Measurements from ENCODE around the gene CDC73.

DNA sequence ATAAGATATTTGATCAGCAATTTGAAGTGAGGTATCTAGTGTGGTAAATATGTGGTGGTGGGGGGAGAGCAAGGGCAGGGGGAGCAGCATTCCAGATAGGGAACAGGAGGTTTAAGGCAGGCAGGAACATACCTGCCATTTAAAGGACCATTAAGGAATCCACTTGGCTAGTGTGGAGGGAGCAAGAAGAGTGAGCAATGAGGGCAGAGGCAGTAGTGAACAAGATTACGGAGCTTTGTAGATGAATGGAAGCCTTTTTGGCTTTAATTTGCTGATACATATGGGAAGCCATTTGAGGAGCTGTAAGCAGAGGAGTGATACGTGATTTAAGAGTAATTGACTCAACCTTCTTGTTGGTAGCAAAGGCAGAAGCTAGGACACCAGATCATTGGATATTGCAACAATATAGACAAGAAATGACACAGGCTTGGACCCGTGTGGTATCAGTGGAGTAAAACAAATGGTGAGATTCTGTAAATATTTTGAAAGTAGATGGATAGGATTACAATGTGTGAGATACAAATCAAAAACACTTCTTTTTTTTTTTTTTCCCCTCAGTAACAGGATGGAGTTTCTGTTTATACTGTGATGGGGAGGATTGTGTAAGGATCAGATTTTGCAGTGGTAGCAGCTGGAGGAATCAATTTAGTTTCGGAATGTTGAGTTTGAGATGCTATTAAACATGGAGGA is 138.4 kb downstream of the CDC73 start:
- TF ChIP-seq EZH2phosphoT487 (IDR thresholded peaks at IDR 0.05; ENCODE audit: low read depth): no peak
- TF ChIP-seq, protein P1, sequence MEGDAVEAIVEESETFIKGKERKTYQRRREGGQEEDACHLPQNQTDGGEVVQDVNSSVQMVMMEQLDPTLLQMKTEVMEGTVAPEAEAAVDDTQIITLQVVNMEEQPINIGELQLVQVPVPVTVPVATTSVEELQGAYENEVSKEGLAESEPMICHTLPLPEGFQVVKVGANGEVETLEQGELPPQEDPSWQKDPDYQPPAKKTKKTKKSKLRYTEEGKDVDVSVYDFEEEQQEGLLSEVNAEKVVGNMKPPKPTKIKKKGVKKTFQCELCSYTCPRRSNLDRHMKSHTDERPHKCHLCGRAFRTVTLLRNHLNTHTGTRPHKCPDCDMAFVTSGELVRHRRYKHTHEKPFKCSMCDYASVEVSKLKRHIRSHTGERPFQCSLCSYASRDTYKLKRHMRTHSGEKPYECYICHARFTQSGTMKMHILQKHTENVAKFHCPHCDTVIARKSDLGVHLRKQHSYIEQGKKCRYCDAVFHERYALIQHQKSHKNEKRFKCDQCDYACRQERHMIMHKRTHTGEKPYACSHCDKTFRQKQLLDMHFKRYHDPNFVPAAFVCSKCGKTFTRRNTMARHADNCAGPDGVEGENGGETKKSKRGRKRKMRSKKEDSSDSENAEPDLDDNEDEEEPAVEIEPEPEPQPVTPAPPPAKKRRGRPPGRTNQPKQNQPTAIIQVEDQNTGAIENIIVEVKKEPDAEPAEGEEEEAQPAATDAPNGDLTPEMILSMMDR (IDR thresholded peaks at IDR 0.05; ENCODE audit: low read depth, low read length): no peak

All from OCI-LY3 (cell line).